DMS79 treated with DMSO at 0.1 percent for 48 hours (cell line): ENCODE measurements around the gene EMD.

Experiments
- DNase-seq: peaks from one replicate; lab custom pipeline; 2025; lab: John Stamatoyannopoulos, UW

Gene EMD

DNA sequence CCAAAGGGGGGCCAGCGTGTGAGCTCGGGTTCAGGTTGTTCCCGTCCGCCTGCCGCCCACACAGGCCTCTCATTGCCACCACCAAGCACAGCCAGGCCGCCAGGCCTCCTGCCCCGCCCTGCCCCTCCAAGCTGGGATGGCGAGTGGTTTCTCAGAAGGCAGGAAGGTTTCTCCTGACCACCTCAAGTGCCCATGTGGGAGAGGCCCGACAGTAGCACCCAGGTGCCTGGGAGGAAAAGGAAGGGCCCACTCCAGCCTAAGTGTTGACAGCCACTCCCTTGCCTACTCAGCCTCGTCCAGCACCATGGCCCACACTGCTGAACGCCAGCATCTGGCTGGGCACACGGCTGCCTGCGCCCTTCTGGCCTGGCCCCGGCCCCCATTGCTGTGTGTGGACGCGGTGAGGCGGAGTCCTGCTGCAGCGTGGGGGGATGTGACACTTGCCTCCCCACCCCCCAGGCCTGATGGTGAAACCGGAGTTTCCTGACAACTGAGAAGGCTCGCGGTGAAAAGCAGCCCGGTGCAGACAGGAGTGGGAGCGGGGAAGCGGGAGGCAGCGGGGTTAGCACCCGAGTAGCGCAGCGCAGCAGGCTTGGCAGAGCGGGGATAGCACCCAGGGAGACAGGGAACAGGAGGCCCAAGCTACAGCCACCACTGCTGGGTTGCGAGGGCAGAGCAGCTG is 23.9 kb upstream of the EMD start:
- no peak for DNase-seq

DNA sequence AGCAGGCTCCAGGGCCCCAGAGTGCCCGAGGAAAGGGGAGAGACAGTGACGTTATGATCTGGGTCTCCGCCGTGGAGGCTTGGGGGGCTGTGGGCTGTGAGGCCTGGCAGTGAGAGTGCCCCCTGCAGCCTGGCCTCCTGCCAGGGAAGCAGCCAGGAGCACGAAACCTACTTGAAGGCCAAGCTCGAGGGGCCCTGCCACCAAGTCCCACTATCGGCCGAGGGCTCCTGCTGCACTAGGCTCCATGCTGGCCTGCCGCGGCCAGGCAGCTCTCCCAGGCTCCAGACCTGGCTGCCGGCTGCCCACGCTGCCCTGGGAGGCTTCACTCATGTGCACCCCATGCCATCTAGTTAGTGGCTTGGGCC is 23.3 kb upstream of the EMD start:
- no peak for DNase-seq

- DNase-seq = no peak
Measured at GRCh38 chrX:154356596-154356995, 22.5 kb upstream of the EMD start.

GRCh38 chrX:154357205-154357604 is 21.9 kb upstream of the EMD start:
- DNase-seq = no peak

DNA sequence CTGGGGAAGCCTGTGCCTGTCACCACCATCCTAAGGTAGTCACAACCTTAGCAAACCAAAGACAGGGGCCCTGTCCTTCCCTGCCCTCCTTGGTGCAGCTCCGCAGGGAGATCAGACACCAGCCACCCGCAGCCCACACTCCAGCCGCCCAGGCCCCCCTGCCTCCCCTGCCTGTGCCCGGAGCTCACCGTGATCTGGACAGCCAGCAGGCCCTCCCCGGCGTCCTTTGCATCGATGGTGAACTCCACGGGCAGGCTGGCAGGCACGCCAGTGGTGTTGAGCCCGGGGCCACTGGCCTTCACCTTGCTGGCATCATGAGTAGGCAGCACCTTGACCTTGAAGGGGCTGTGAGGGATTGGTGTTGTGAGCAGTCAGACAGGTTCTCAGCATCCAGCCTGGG is 21.1 kb upstream of the EMD start:
- no peak for DNase-seq

- DNase-seq = no peak
Measured at GRCh38 chrX:154358829-154359228, 20.3 kb upstream of the EMD start.

DNA sequence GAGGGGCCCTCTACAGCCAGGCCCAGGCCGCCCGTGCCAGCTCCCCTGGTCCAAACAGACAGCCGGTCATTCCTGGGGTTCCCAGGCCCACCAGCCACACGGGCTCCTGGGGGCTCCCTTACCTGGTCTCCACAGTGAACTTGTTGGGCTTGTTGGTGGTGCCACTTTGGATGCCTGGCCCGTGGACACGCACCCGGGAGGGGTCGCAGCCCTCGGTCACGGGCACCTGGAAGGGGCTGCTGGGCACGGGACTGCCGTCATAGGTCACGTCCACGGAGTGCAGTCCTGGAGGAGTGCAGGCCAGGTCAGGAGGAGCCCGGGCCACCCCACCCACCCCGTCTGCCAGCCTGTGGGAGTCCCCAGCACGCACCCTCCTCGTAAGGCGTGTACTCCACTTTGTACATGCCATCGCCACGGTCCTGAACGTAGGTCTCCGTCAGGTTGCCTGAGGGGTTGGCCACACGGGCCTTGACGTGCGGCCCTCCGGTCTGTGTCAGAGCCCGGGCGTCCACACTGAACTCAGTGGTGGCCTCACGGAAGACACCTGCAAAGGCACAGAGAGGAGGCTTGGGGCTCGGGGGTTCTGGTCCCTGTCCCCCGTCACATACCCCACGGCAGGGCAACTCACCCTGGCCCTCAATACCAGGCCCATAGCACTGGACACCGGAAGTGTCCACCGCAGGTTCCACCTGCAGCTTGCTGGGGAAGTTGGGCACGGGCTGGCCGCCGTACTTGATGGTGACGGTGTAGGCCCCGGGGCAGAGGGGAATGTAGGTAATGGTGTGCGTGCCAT is 19.5 kb upstream of the EMD start:
- DNase-seq = no peak

DNA sequence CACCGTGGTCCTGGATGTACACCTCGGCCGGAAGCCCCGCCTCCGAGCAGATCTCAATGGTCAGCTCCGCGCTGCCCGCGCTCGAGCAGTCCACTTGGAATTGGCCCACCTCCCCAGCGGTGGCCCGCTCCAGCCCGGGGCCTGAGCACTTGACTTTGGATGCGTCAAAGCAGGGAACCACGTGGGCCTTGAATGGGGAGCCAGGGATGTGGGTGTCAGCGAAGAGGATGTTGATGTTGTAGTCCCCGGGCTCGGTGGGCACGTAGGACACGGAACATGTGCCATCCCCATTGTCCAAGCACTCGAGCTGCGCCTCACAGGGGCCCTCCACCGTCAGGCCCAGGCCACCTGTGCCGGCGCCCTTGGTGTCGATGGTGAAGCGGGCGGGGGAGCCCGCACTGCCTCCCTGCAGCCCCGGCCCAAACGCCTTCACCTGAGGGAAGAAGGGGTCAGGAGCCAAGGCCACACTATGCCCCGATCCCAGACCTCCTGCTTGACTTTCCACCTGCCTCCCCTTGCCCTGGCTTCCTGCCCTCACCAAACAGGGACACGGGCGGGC is 18.9 kb upstream of the EMD start:
- no peak for DNase-seq

GRCh38 chrX:154362085-154362742 is 16.9 kb upstream of the EMD start:
- no peak for DNase-seq

- no peak for DNase-seq
Measured at GRCh38 chrX:154363706-154364439, 15.2 kb upstream of the EMD start.

GRCh38 chrX:154365052-154365600 is 14.0 kb upstream of the EMD start:
- no peak for DNase-seq

GRCh38 chrX:154365997-154366665 is 13.0 kb upstream of the EMD start:
- DNase-seq = no peak

DNA sequence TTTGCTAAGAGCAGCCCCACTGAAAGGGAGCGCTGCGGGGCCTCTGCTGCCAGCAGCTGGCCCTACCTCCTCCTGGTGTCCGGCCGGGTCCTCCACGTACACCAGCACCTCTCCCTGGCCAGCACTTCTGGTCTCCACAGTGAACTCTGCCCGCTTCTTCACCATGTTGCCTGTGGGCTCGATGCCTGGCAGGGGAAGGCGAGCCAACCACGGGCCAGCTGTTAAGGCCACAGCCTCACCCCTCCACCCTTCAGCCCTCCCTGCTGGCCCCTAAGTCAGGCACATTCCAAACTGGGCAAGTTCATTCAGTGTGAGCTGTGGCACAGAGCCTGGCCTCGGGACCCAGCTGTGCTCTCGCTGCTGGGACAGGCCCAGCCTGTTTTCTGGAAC is 12.4 kb upstream of the EMD start:
- no peak for DNase-seq

GRCh38 chrX:154367474-154368308 is 11.4 kb upstream of the EMD start:
- DNase-seq = no peak

- peak; percentile 31 for DNase-seq
Measured at GRCh38 chrX:154368630-154369448, 10.3 kb upstream of the EMD start.

- peak; percentile 35 for DNase-seq
Measured at GRCh38 chrX:154369449-154370299, 9.4 kb upstream of the EMD start.

- no peak for DNase-seq
Measured at GRCh38 chrX:154370300-154371016, 8.6 kb upstream of the EMD start.
